IMR-90 (cell line): ENCODE data around the gene ZNF592. TPM values are rescaled to one million over a fixed set of nuclear protein-coding genes. Genes with fewer than 3 reads are reported as not detected.

Source experiments
- ATAC-seq: fragments of 200-7000 bp; cut with Tn5 transposase; 2 replicates; pipeline ENCODE4 v1.9.1; 2020; ENCODE audit warnings: low read depth, mild to moderate bottlenecking, moderate library complexity
- BruUV-seq: library from RNA; stranded (reverse); fragments of 400-500 nt; replicated peaks from 2 replicates; lab custom pipeline; 2021; lab: Mats Ljungman, UMichigan
- CTCF ChIA-PET: fragments of 300-600 bp; formaldehyde crosslinking; extraction: SDS; loops from one replicate; lab custom pipeline; 2021; ENCODE audit warnings: antibody characterized with exemption; lab: Yijun Ruan, JAX
- POLR2A ChIA-PET: fragments of 300-600 bp; sonication (Branson Sonifier 250); formaldehyde crosslinking; loops from one replicate; lab custom pipeline; 2022; ENCODE audit warnings: antibody characterized with exemption; ENCODE audit not compliant: unreplicated experiment; lab: Charles Lee
- DNase-seq: peaks from one replicate; pipeline ENCODE4 v3.0.0; 2013
- H2AFZ ChIP-seq: replicated peaks from 2 replicates; pipeline ENCODE3; 2013; ENCODE audit warnings: low read length, mild to moderate bottlenecking; ENCODE audit not compliant: poor library complexity
- H2AK5ac ChIP-seq: 2 replicates; pipeline ENCODE4 v1.6.1; 2013; ENCODE audit warnings: low read depth, low read length, inconsistent platforms
- H2AK9ac ChIP-seq: replicated peaks from 2 replicates; pipeline ENCODE3; 2013; ENCODE audit warnings: mild to moderate bottlenecking, low read depth, low read length, moderate library complexity; ENCODE audit not compliant: poor library complexity
- H2BK120ac ChIP-seq: 2 replicates; pipeline ENCODE4 v1.6.1; 2013; ENCODE audit warnings: low read depth, low read length, inconsistent platforms
- H2BK15ac ChIP-seq: 3 replicates; pipeline ENCODE4 v1.6.1; 2013; ENCODE audit warnings: low read depth, low read length, inconsistent platforms
- H2BK20ac ChIP-seq: 2 replicates; pipeline ENCODE4 v1.6.1; 2013; ENCODE audit warnings: low read depth, mild to moderate bottlenecking, inconsistent platforms, low read length, moderate library complexity
- H2BK5ac ChIP-seq: 2 replicates; pipeline ENCODE4 v1.6.1; 2013; ENCODE audit warnings: mild to moderate bottlenecking, low read depth, low read length, inconsistent platforms; ENCODE audit not compliant: poor library complexity, severe bottlenecking
- H3K14ac ChIP-seq: replicated peaks from 2 replicates; pipeline ENCODE4 v1.6.1; 2013; ENCODE audit warnings: low read depth, low read length, inconsistent platforms
- H3K18ac ChIP-seq: 2 replicates; pipeline ENCODE4 v1.6.1; 2013; ENCODE audit warnings: low read depth, low read length, control low read depth
- H3K23ac ChIP-seq: 2 replicates; pipeline ENCODE4 v1.6.1; 2013; ENCODE audit warnings: low read depth, low read length, inconsistent platforms
- H3K27ac ChIP-seq: 2 replicates; pipeline ENCODE4 v1.5.1; 2013; ENCODE audit warnings: mild to moderate bottlenecking, control low read depth, low read length; ENCODE audit not compliant: insufficient read depth
- H3K27me3 ChIP-seq: 2 replicates; pipeline ENCODE4 v1.6.1; 2013; ENCODE audit warnings: low read length; ENCODE audit not compliant: control insufficient read depth, insufficient read depth
- H3K36me3 ChIP-seq: 2 replicates; pipeline ENCODE4 v1.6.1; 2013; ENCODE audit warnings: low read length, mixed read lengths; ENCODE audit not compliant: control insufficient read depth, insufficient read depth
- H3K4ac ChIP-seq: 2 replicates; pipeline ENCODE4 v1.6.1; 2013; ENCODE audit warnings: low read depth, low read length, inconsistent platforms
- H3K4me1 ChIP-seq: 2 replicates; pipeline ENCODE4 v1.6.1; 2013; ENCODE audit warnings: low read length, mixed read lengths; ENCODE audit not compliant: control insufficient read depth, insufficient read depth
- H3K4me2 ChIP-seq: 2 replicates; pipeline ENCODE4 v1.6.1; 2013; ENCODE audit warnings: low read depth, mild to moderate bottlenecking, control low read depth, low read length, moderate library complexity
- H3K4me3 ChIP-seq: 2 replicates; pipeline ENCODE4 v1.5.1; 2013; ENCODE audit warnings: low read depth, mild to moderate bottlenecking, control low read depth, low read length, moderate library complexity; ENCODE audit not compliant: insufficient read depth
- H3K56ac ChIP-seq: 2 replicates; pipeline ENCODE4 v1.6.1; 2013; ENCODE audit warnings: low read length, inconsistent platforms; ENCODE audit not compliant: insufficient read depth; ENCODE audit errors: extremely low read depth
- H3K79me1 ChIP-seq, 2 experiments: 2 replicates each; pipeline ENCODE4 v1.6.1; 2013; ENCODE audit warnings: low read length in 2 of 2, inconsistent platforms in 1 of 2, low read depth in 1 of 2
- H3K9ac ChIP-seq: 2 replicates; pipeline ENCODE4 v1.6.1; 2013; ENCODE audit warnings: low read depth, low read length, control low read depth
- H3K9me1 ChIP-seq: 2 replicates; pipeline ENCODE4 v1.6.1; 2013; ENCODE audit warnings: low read length, inconsistent platforms; ENCODE audit not compliant: insufficient read depth
- H3K9me3 ChIP-seq: 2 replicates; pipeline ENCODE4 v1.6.1; 2013; ENCODE audit warnings: low read length; ENCODE audit not compliant: control insufficient read depth, insufficient read depth
- H4K20me1 ChIP-seq: 2 replicates; pipeline ENCODE4 v1.6.1; 2013; ENCODE audit warnings: low read length, inconsistent platforms; ENCODE audit not compliant: insufficient read depth
- H4K5ac ChIP-seq: 2 replicates; pipeline ENCODE4 v1.6.1; 2013; ENCODE audit warnings: mild to moderate bottlenecking, low read depth, low read length, control low read depth
- H4K8ac ChIP-seq, 2 experiments: 2 replicates each; pipeline ENCODE4 v1.6.1; 2013; ENCODE audit warnings: low read depth in 2 of 2, low read length in 2 of 2, control low read depth in 1 of 2, inconsistent platforms in 1 of 2
- H4K91ac ChIP-seq: 2 replicates; pipeline ENCODE4 v1.6.1; 2013; ENCODE audit warnings: low read depth, low read length, inconsistent platforms; ENCODE audit not compliant: insufficient read depth
- BHLHE40 ChIP-seq: fragments of 150-350 bp; IDR thresholded peaks from 2 replicates; pipeline ENCODE4 v1.6.1; 2016; ENCODE audit warnings: mild to moderate bottlenecking, low read depth, low read length
- CEBPB ChIP-seq: IDR thresholded peaks from 2 replicates; pipeline ENCODE4 v1.6.1; 2012; ENCODE audit warnings: low read depth, low read length, improper control_type of control experiment
- CHD1 ChIP-seq: IDR thresholded peaks from 2 replicates; pipeline ENCODE4 v1.6.1; 2012; ENCODE audit warnings: low read depth, low read length, improper control_type of control experiment
- ELK1 ChIP-seq: fragments of 150-350 bp; IDR thresholded peaks from 2 replicates; pipeline ENCODE4 v1.6.1; 2016; ENCODE audit warnings: low read depth, mild to moderate bottlenecking, low read length, moderate library complexity, borderline replicate concordance
- FOS ChIP-seq: fragments of 150-350 bp; IDR thresholded peaks from 2 replicates; pipeline ENCODE4 v1.6.1; 2016; ENCODE audit warnings: low read depth, low read length
- MAFK ChIP-seq: IDR thresholded peaks from 2 replicates; pipeline ENCODE4 v1.6.1; 2012; ENCODE audit warnings: low read depth, low read length, improper control_type of control experiment
- MAZ ChIP-seq: IDR thresholded peaks from 2 replicates; pipeline ENCODE4 v1.6.1; 2012; ENCODE audit warnings: low read depth, mild to moderate bottlenecking, low read length, improper control_type of control experiment, moderate library complexity, borderline replicate concordance
- MXI1 ChIP-seq: IDR thresholded peaks from 2 replicates; pipeline ENCODE4 v1.6.1; 2012; ENCODE audit warnings: low read depth, mild to moderate bottlenecking, low read length, moderate library complexity, borderline replicate concordance
- NFE2L2 ChIP-seq: fragments of 150-350 bp; IDR thresholded peaks from 2 replicates; pipeline ENCODE4 v1.6.1; 2016; ENCODE audit warnings: low read depth, mild to moderate bottlenecking, low read length
- POLR2A ChIP-seq: IDR thresholded peaks from 2 replicates; pipeline ENCODE4 v1.6.1; 2012; ENCODE audit warnings: mild to moderate bottlenecking, low read depth, low read length
- RAD21 ChIP-seq: IDR thresholded peaks from 2 replicates; pipeline ENCODE4 v1.6.1; 2012; ENCODE audit warnings: low read length, improper control_type of control experiment
- RCOR1 ChIP-seq: IDR thresholded peaks from 2 replicates; pipeline ENCODE4 v1.6.1; 2012; ENCODE audit warnings: mild to moderate bottlenecking, low read length, improper control_type of control experiment; ENCODE audit not compliant: insufficient replicate concordance
- RFX5 ChIP-seq: IDR thresholded peaks from 2 replicates; pipeline ENCODE4 v1.8.0; 2012; ENCODE audit warnings: low read depth, mild to moderate bottlenecking, low read length, moderate library complexity
- SMC3 ChIP-seq: fragments of 150-350 bp; IDR thresholded peaks from 2 replicates; pipeline ENCODE4 v1.6.1; 2016; ENCODE audit warnings: low read depth, mild to moderate bottlenecking, antibody characterized with exemption, low read length, moderate library complexity
- USF2 ChIP-seq: fragments of 150-350 bp; IDR thresholded peaks from 2 replicates; pipeline ENCODE4 v1.6.1; 2017; ENCODE audit warnings: mild to moderate bottlenecking, antibody characterized with exemption, low read length, low read depth
- WGBS, 2 experiments: methylation state at CpG; one replicate each; pipeline versions ENCODE4 v1.1.5 to v1.1.7; 2013; ENCODE audit warnings: missing lambda C conversion rate in 2 of 2; ENCODE audit not compliant: insufficient read length in 1 of 2; ENCODE audit errors: extremely low coverage in 2 of 2; 5-methylcytosine and 5-hydroxymethylcytosine counted together
- dilution Hi-C: fragments of 300-500 bp; cut with HindIII; formaldehyde crosslinking; loops from one replicate; pipeline ENCODE4 v1.14.3; 2018; ENCODE audit warnings: low sequenced_read_pairs; ENCODE audit not compliant: unreplicated experiment
- in situ Hi-C: fragments of 300-500 bp; cut with MboI; formaldehyde crosslinking; loops from 3 replicates; pipeline ENCODE4 v1.14.3; 2019; ENCODE audit warnings: low sequenced_read_pairs, inconsistent platforms, mixed read lengths
- intact Hi-C: fragments of 100-400 bp; cut with micrococcal nuclease; formaldehyde crosslinking; loops from 2 replicates; pipeline ENCODE4 v1.10.0; 2022
- polyA plus RNA-seq, 3 experiments: library from polyadenylated mRNA; depleted of rRNA; stranded (reverse); fragments of >200 nt; gene quantifications; 2 replicates each; pipeline ENCODE4 v1.2.3, GENCODE V29; 2012; ENCODE audit warnings: low replicate concordance in 1 of 3
- total RNA-seq: library from RNA; depleted of rRNA; stranded (reverse); fragments of >200 nt; gene quantifications from 2 replicates; pipeline ENCODE4 v1.2.3, GENCODE V29; 2012
- TF ChIP-seq, protein P1 (sequence below): conservative IDR thresholded peaks from 2 replicates; pipeline ENCODE4 v1.5.1; 2012; ENCODE audit warnings: mild to moderate bottlenecking, low read depth, low read length, improper control_type of control experiment

Gene ZNF592
- total and polyA plus RNA-seq, 2 of the 4 experiments (the other 2 are of a cell fraction): 4.3 to 10.2 TPM

GRCh38 chr15:84813435-84813834 is 65.0 kb downstream of the ZNF592 start:
- 0 out of 2 replicates have a peak, but pooled peaks cover 8% of the 10 kb centered on the region for H4K20me1 ChIP-seq
- no peak overlapping the region for H2AK5ac ChIP-seq
- H3K27me3 ChIP-seq: peaks cover 1% of the 10 kb centered on the region; the same call in 1 of the 2 replicates
- no peaks in the 10 kb centered on the region for H3K9me3 ChIP-seq
- in situ Hi-C loops: no loop called here
- no peak overlapping the region for H2BK5ac ChIP-seq
- no peak overlapping the region for H4K5ac ChIP-seq
- intact Hi-C loops: no loop called here
- H3K14ac ChIP-seq: no peak overlapping the region
- peaks cover 8% of the 10 kb centered on the region for H3K9me1 ChIP-seq
- dilution Hi-C loops: no loop called here
- no peak for DNase-seq
- H3K9ac ChIP-seq: no peak overlapping the region
- peaks cover 1% of the 10 kb centered on the region; the same call in 1 of the 2 replicates for H3K36me3 ChIP-seq
- H4K91ac ChIP-seq: no peak overlapping the region
- H3K18ac ChIP-seq: no peak overlapping the region
- CTCF ChIA-PET: no interaction called here
- no peak overlapping the region for H3K4me3 ChIP-seq
- H3K4me2 ChIP-seq: no peak overlapping the region
- POLR2A ChIA-PET: no interaction called here
- H2BK120ac ChIP-seq: no peak overlapping the region
- no peak overlapping the region for H2BK15ac ChIP-seq
- peaks cover 2% of the 10 kb centered on the region; the same call in 1 of the 2 replicates for H3K4me1 ChIP-seq
- no peak overlapping the region for H2AK9ac ChIP-seq
- H2BK20ac ChIP-seq: no peak overlapping the region
- no peak for ATAC-seq
- H2AFZ ChIP-seq: no peak overlapping the region
- no peak overlapping the region for H3K23ac ChIP-seq
- no peaks in the 10 kb centered on the region for H3K79me1 ChIP-seq
- WGBS, 2 experiments: no CpG with 5 or more reads among the region's 1 CpG
- no peak for TF ChIP-seq CEBPB
- no peak for TF ChIP-seq RFX5
- no peak for TF ChIP-seq ELK1
- no peak for TF ChIP-seq RCOR1
- no peak for TF ChIP-seq RAD21
- TF ChIP-seq FOS: no peak
- no peak for TF ChIP-seq MAZ
- TF ChIP-seq USF2: no peak
- TF ChIP-seq NFE2L2: no peak
- TF ChIP-seq BHLHE40: no peak
- TF ChIP-seq POLR2A: no peak
- no peak for TF ChIP-seq SMC3
- no peak for TF ChIP-seq MAFK
- TF ChIP-seq CHD1: no peak
- TF ChIP-seq MXI1: no peak
- TF ChIP-seq, protein P1, sequence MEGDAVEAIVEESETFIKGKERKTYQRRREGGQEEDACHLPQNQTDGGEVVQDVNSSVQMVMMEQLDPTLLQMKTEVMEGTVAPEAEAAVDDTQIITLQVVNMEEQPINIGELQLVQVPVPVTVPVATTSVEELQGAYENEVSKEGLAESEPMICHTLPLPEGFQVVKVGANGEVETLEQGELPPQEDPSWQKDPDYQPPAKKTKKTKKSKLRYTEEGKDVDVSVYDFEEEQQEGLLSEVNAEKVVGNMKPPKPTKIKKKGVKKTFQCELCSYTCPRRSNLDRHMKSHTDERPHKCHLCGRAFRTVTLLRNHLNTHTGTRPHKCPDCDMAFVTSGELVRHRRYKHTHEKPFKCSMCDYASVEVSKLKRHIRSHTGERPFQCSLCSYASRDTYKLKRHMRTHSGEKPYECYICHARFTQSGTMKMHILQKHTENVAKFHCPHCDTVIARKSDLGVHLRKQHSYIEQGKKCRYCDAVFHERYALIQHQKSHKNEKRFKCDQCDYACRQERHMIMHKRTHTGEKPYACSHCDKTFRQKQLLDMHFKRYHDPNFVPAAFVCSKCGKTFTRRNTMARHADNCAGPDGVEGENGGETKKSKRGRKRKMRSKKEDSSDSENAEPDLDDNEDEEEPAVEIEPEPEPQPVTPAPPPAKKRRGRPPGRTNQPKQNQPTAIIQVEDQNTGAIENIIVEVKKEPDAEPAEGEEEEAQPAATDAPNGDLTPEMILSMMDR: no peak
- BruUV-seq: no TSS peak
- no peak overlapping the region for H3K56ac ChIP-seq
- no peak overlapping the region for H4K8ac ChIP-seq
- H3K4ac ChIP-seq: no peak overlapping the region
- H3K27ac ChIP-seq: no peak overlapping the region
